ENCODE measurements around the gene MRPL58. TPM values are rescaled to one million over a fixed set of nuclear protein-coding genes. Genes with fewer than 3 reads are reported as not detected.
"Not testable (repeated sequence)": the region's sequence is repeated elsewhere in the genome, so short reads cannot be mapped to it uniquely, and the experiment has no call there.

MRPL58 gene
- total RNA-seq, 3 donors from 2014 or later: 38.6 to 48.6 (median 44.6) TPM

GRCh38 chr17:74981979-74982662 lies 30.3 kb upstream of the MRPL58 start:
- TF ChIP-seq POLR2A (IDR thresholded peaks at IDR 0.05) (peak; percentile 61), POLR2AphosphoS5 (IDR thresholded peaks at IDR 0.05) (peak; percentile 37 to 75 (median 74)), CTCF (IDR thresholded peaks at IDR 0.05) (peak in 2 of 3 donors; percentile 15 to 28)
- DNase-seq (ENCODE audit: low spot score in 2 of 2): peak; percentile 60 to 83
- H3K4me1 ChIP-seq: peaks cover 0 to 7% of the 10 kb centered on the region in 2 donors
- H3K4me3 ChIP-seq: peak overlapping the region; percentile 51 to 74 (median 70)
- peak overlapping the region; percentile 94 to 95 for H3K27ac ChIP-seq
- H3K9me3 ChIP-seq: no peaks in the 10 kb centered on the region
- intact Hi-C loops (cut with DNase I; ENCODE audit: low total_unique reads): loop anchor here (10.0 kb wide), 1 partner anchor 53 kb away; no protein-coding TSS in a partner anchor
- no peaks in the 10 kb centered on the region for H3K36me3 ChIP-seq
- no peaks in the 10 kb centered on the region for H3K27me3 ChIP-seq

DNA sequence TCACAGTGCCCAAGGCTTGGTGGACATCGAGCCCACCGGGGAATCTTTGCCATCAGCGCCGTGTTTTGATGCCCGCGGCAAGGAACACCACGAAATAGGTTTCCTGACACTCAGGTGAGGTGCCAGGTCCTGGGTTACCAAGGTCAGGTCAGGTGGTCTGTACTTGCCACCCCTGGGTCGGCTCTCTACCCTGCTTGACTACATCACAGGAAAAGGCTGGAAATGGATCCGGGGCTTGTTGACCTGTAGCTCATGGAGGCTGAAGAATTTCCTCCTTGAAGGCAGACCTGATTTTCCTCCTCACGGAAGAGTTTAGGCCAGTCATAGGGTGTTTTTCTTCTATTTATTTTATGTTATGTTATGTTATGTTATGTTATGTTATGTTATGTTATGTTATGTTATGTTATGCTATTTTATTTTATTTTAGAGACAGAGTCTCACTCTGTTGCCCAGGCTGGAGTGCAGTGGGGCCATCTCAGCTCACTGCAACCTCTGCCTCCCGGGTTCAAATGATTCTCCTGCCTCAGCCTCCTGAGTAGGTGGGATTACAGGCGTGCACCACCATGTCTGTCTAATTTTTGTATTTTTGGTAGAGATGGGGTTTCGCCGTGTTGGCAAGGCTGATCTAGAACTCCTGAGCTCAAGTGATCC lies 29.7 kb upstream of the MRPL58 start:
- not testable (repeated sequence) for H3K36me3 ChIP-seq; H3K9me3 ChIP-seq; H3K27me3 ChIP-seq; H3K4me1 ChIP-seq; DNase-seq (ENCODE audit: low spot score in 2 of 2)
- peak overlapping the region; percentile 94 to 95 for H3K27ac ChIP-seq
- H3K4me3 ChIP-seq: peak overlapping the region; percentile 51 to 74 (median 70)
- intact Hi-C loops (cut with DNase I; ENCODE audit: low total_unique reads): loop anchor here (10.0 kb wide), 1 partner anchor 52 kb away; no protein-coding TSS in a partner anchor

DNA sequence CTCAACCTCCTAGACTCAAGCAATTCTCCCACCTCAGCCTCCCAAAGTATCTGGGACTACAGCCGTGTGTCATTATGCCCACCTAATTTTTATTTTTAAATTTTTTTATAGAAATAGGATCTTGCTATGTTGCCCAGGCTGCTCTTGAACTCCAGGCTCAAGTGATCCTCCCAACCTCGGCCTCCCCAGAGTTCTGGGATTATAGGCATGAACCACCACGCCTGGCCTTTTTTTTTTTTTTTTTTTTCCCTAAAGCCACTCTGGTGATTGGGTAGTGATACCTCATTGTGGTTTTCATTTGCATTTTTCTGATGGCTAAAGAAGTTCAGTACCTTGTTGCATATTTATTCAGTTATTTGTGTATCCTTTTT lies 26.3 kb upstream of the MRPL58 start:
- Histone ChIP-seq H3K4me1 (peaks cover 5% of the 10 kb centered on the region in 2 donors), H3K27me3 (no peaks in the 10 kb centered on the region), H3K4me3 (no peak overlapping the region), H3K9me3 (no peaks in the 10 kb centered on the region), H3K27ac (no peak overlapping the region), H3K36me3 (no peaks in the 10 kb centered on the region)
- intact Hi-C loops (cut with DNase I; ENCODE audit: low total_unique reads): loop anchor here (10.0 kb wide), 1 partner anchor 49 kb away; no protein-coding TSS in a partner anchor
- no peak for DNase-seq (ENCODE audit: low spot score in 2 of 2)
- TF ChIP-seq POLR2A (IDR thresholded peaks at IDR 0.05) (no peak), POLR2AphosphoS5 (IDR thresholded peaks at IDR 0.05) (no peak), CTCF (IDR thresholded peaks at IDR 0.05) (no peak)

DNA sequence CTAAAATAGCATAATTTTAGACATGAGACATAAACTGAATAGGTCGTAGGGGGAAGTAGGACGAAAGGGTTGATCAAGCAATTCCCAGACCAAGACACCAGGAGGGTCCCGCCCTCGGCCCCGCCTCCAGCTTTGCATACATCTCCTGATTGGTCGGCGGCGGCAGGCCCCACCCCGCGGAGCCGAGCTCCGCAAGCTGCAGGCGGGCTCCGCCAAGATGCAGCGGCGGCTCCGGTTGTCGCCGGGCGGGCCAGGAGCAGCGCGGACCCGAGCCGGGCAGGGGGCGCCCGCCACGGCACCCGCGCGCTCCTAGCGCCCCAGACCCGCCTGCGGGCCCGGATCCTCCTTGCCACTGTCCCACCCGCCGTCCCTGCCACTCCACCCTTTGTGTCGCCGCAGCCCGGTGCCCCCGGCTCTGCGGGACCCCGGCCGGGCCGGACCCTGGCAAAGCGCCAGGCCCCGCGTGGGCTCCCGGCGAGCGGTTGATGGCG lies 25.0 kb upstream of the MRPL58 start, which contains the start of gene CDR2L:
Gene CDR2L (plus strand): TSS at position 215 of the 491 bp plus-strand sequence. CDS start 412 bp downstream, outside the sequence.
- H3K36me3 ChIP-seq: no peaks in the 10 kb centered on the region
- H3K9me3 ChIP-seq: no peaks in the 10 kb centered on the region
- DNase-seq (ENCODE audit: low spot score in 2 of 2): peak; percentile 96 to 97
- H3K27me3 ChIP-seq: no peaks in the 10 kb centered on the region
- peaks cover 0 to 5% of the 10 kb centered on the region in 2 donors for H3K4me1 ChIP-seq
- TF ChIP-seq POLR2A (IDR thresholded peaks at IDR 0.05) (peak; percentile 31), CTCF (IDR thresholded peaks at IDR 0.05) (no peak), POLR2AphosphoS5 (IDR thresholded peaks at IDR 0.05) (peak in 2 of 3 donors; percentile 40 to 66)
- intact Hi-C loops (cut with DNase I; ENCODE audit: low total_unique reads): loop anchor here (10.0 kb wide), 1 partner anchor 47 kb away; no protein-coding TSS in a partner anchor
- H3K4me3 ChIP-seq: peak within 1 kb of the TSS; percentile 56 to 91 (median 77)
- peak within 1 kb of the TSS; percentile 92 to 95 for H3K27ac ChIP-seq

DNA sequence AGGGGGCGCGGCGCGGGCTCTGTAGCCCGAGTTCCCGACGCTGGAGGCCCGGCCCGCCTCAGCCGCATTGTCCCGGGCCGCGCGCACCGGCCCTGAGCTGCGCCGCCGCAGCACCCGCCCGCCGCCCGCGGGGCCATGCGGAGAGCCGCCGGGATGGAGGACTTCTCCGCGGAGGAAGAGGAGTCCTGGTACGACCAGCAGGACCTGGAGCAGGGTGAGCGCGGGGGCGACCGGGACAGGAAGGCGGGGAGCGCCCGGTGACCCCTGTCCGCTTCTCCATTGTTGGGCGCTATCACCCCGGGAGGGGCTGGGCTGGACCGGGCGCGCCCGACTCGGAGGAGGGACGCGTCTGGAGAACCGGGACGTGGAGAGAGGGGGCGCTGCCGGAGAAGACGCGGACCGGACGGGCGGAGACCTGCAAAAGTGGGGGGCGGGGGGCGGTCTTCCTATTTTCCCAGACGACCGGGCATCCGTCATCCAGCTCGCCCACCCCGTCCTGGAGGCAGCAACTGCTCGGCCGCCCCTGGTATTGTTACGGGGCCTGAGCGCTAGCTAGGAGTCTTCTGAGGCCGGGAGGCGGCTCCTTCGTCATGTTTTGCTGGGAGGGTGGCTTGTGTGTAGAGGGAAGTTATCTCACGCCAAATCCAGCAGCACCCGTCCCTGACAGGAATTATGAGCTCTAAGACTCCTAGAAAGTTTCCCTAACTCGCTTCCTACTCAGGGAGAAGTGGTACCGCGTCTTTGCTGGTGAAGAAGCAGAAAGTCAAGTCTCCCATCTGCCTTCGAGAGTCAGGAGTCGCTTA lies 24.4 kb upstream of the MRPL58 start:
- Histone ChIP-seq H3K36me3 (no peaks in the 10 kb centered on the region), H3K27ac (peak overlapping the region; percentile 92 to 95), H3K4me1 (peaks cover 0 to 5% of the 10 kb centered on the region in 2 donors), H3K4me3 (peak overlapping the region; percentile 56 to 91 (median 77)), H3K9me3 (no peaks in the 10 kb centered on the region), H3K27me3 (no peaks in the 10 kb centered on the region)
- intact Hi-C loops (cut with DNase I; ENCODE audit: low total_unique reads): loop anchor here (10.0 kb wide), 1 partner anchor 47 kb away; no protein-coding TSS in a partner anchor
- DNase-seq (ENCODE audit: low spot score in 2 of 2): peak; percentile 79 to 80
- peak in 1 of 3 donors; percentile 26 for TF ChIP-seq CTCF (IDR thresholded peaks at IDR 0.05)
- peak in 1 of 3 donors; percentile 68 for TF ChIP-seq POLR2AphosphoS5 (IDR thresholded peaks at IDR 0.05)
- TF ChIP-seq POLR2A (IDR thresholded peaks at IDR 0.05): peak; percentile 61

All from breast epithelium (tissue), 4 donors.